PC-9 (cell line): ENCODE measurements around the gene CIAPIN1. TPM values are rescaled to one million over a fixed set of nuclear protein-coding genes. Genes with fewer than 3 reads are reported as not detected.

Experiments used
- BruUV-seq: library from RNA; stranded (reverse); fragments of 400-500 nt; replicated peaks from 2 replicates; lab custom pipeline; 2021; lab: Mats Ljungman, UMichigan
- CTCF ChIA-PET: fragments of 300-600 bp; sonication (Branson Sonifier 250); formaldehyde crosslinking; loops from one replicate; lab custom pipeline; 2022; ENCODE audit warnings: antibody characterized with exemption; lab: Charles Lee
- POLR2A ChIA-PET: fragments of 300-600 bp; sonication (Branson Sonifier 250); formaldehyde crosslinking; loops from one replicate; lab custom pipeline; 2022; ENCODE audit warnings: antibody characterized with exemption; ENCODE audit not compliant: unreplicated experiment; lab: Charles Lee
- DNase-seq, 2 experiments: peaks; one replicate each; pipeline versions ENCODE4 v3.0.0 to v3.0.0-alpha.2; 2015 to 2022; ENCODE audit warnings: mixed read lengths in 1 of 2
- H2AFZ ChIP-seq: fragments of 200-600 bp; sonication (generic); 2 replicates; pipeline ENCODE4 v1.8.1; 2017; ENCODE audit warnings: antibody characterized with exemption
- H3F3A ChIP-seq: fragments of 200-600 bp; sonication (generic); 2 replicates; pipeline ENCODE4 v1.8.1; 2017; ENCODE audit warnings: antibody characterized with exemption, mild to moderate bottlenecking, low read depth; ENCODE audit not compliant: insufficient read depth
- H3K27ac ChIP-seq: fragments of 200-600 bp; sonication (generic); 2 replicates; pipeline ENCODE4 v1.6.1; 2016; ENCODE audit warnings: mixed run types
- H3K27me3 ChIP-seq: fragments of 200-600 bp; sonication (generic); 2 replicates; pipeline ENCODE4 v1.6.1; 2016; ENCODE audit warnings: low read depth, mixed run types; ENCODE audit not compliant: insufficient read depth
- H3K36me3 ChIP-seq: fragments of 200-600 bp; sonication (generic); 2 replicates; pipeline ENCODE4 v1.6.1; 2016; ENCODE audit warnings: low read depth, mixed run types
- H3K4me1 ChIP-seq: fragments of 200-600 bp; sonication (generic); replicated peaks from 2 replicates; pipeline ENCODE4 v1.6.1; 2016; ENCODE audit warnings: mixed run types; ENCODE audit not compliant: insufficient read depth
- H3K4me2 ChIP-seq: fragments of 200-600 bp; sonication (generic); 2 replicates; pipeline ENCODE4 v1.6.1; 2017; ENCODE audit warnings: mixed run types
- H3K4me3 ChIP-seq: fragments of 200-600 bp; sonication (generic); 2 replicates; pipeline ENCODE4 v1.6.1; 2016; ENCODE audit warnings: mixed run types
- H3K79me2 ChIP-seq: fragments of 200-600 bp; sonication (generic); 2 replicates; pipeline ENCODE4 v1.6.1; 2017; ENCODE audit warnings: low read depth, mixed run types
- H3K9me2 ChIP-seq: fragments of 200-600 bp; sonication (generic); 2 replicates; pipeline ENCODE4 v1.8.1; 2017; ENCODE audit warnings: mild to moderate bottlenecking; ENCODE audit not compliant: insufficient read depth
- H3K9me3 ChIP-seq: fragments of 200-600 bp; sonication (generic); 2 replicates; pipeline ENCODE4 v1.8.1; 2016; ENCODE audit warnings: low read depth; ENCODE audit not compliant: insufficient read depth
- H4K20me1 ChIP-seq: fragments of 200-600 bp; sonication (generic); 2 replicates; pipeline ENCODE4 v1.8.1; 2017; ENCODE audit not compliant: insufficient read depth
- CTCF ChIP-seq: fragments of 200-600 bp; sonication (generic); conservative IDR thresholded peaks from 2 replicates; pipeline ENCODE4 v1.6.1; 2017; ENCODE audit warnings: mixed run types, antibody characterized with exemption, mild to moderate bottlenecking, moderate library complexity
- EZH2 ChIP-seq: fragments of 200-600 bp; sonication (generic); IDR thresholded peaks from 2 replicates; pipeline ENCODE4 v1.8.0; 2017; ENCODE audit warnings: antibody characterized with exemption, low read depth
- intact Hi-C: fragments of 100-400 bp; cut with micrococcal nuclease; formaldehyde crosslinking; loops from one replicate; pipeline ENCODE4 v1.10.0; 2022; ENCODE audit not compliant: unreplicated experiment
- total RNA-seq: library from RNA; stranded (reverse); gene quantifications from 2 replicates; pipeline ENCODE4 v1.2.3, GENCODE V29; 2021

Gene CIAPIN1
- total RNA-seq, 1 experiment from 2014 or later, result 51.4 TPM

- Histone ChIP-seq H3F3A (no peaks in the 10 kb centered on the region), H2AFZ (no peak overlapping the region), H3K4me1 (no peaks in the 10 kb centered on the region), H4K20me1 (no peaks in the 10 kb centered on the region), H3K27ac (no peak overlapping the region), H3K79me2 (no peaks in the 10 kb centered on the region), H3K36me3 (no peaks in the 10 kb centered on the region), H3K4me2 (no peak overlapping the region), H3K9me2 (no peaks in the 10 kb centered on the region), H3K9me3 (no peaks in the 10 kb centered on the region), H3K4me3 (no peak overlapping the region), H3K27me3 (no peaks in the 10 kb centered on the region)
- no peak for DNase-seq
- POLR2A ChIA-PET, result interaction anchor here (0.6 kb wide), 2 partner anchors 16 to 36 kb away, joined by 3 read pairs; partner anchors contain the start of genes CIAPIN1 and COQ9
- intact Hi-C loops, result no loop called here
- TF ChIP-seq EZH2 (no peak), CTCF (no peak)
- BruUV-seq, result no TSS peak
- CTCF ChIA-PET, result no interaction called here
These were observed 35.8 kb upstream of the CIAPIN1 start for GRCh38 chr16:57482845-57483545.

DNA sequence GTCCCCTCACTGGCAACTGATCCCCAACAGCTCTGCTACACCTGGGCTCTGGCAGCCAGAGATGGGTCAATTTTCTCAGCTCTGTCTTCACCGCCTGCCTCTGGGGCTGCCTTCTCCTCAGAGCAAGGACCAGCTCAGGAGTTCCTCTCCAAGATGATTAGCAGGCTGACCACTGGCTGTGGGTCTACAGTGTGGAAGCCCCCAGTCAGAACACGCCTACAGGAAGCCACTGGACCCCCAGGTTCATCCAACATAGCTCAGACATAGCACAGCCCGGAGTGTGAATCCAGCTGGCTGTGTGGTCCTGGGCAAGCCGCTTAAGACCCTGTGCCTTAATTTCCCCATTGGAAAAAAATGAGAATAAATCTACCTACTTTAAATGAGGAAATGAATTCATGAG lies 34.2 kb upstream of the CIAPIN1 start:
- H3K27ac ChIP-seq, result no peak overlapping the region
- H4K20me1 ChIP-seq, result no peaks in the 10 kb centered on the region
- no peaks in the 10 kb centered on the region for H3K4me1 ChIP-seq
- intact Hi-C loops, result no loop called here
- H3K27me3 ChIP-seq, result no peaks in the 10 kb centered on the region
- CTCF ChIA-PET, result interaction anchor here (0.6 kb wide), 1 partner anchor 37 kb away, joined by 3 read pairs; no protein-coding TSS in a partner anchor
- H3K4me3 ChIP-seq, result no peak overlapping the region
- POLR2A ChIA-PET, result no interaction called here
- no peak for DNase-seq
- no peak overlapping the region for H3K4me2 ChIP-seq
- H2AFZ ChIP-seq, result no peak overlapping the region
- H3K9me2 ChIP-seq, result no peaks in the 10 kb centered on the region
- no peak for TF ChIP-seq EZH2
- TF ChIP-seq CTCF, result no peak
- no peaks in the 10 kb centered on the region for H3K36me3 ChIP-seq
- H3F3A ChIP-seq, result no peaks in the 10 kb centered on the region
- no peaks in the 10 kb centered on the region for H3K9me3 ChIP-seq
- no TSS peak for BruUV-seq
- no peaks in the 10 kb centered on the region for H3K79me2 ChIP-seq

GRCh38 chr16:57480754-57481230 lies 33.6 kb upstream of the CIAPIN1 start:
- no peak for DNase-seq
- no peaks in the 10 kb centered on the region for H3K9me3 ChIP-seq
- H3K36me3 ChIP-seq, result no peaks in the 10 kb centered on the region
- H3K27me3 ChIP-seq, result no peaks in the 10 kb centered on the region
- CTCF ChIA-PET, result no interaction called here
- no TSS peak for BruUV-seq
- intact Hi-C loops, result no loop called here
- no peaks in the 10 kb centered on the region for H4K20me1 ChIP-seq
- H3F3A ChIP-seq, result no peaks in the 10 kb centered on the region
- POLR2A ChIA-PET, result interaction anchor here (0.6 kb wide), 1 partner anchor 295 kb away, joined by 13 read pairs; the partner anchor contains the start of genes PSME3IP1 and RSPRY1
- H3K9me2 ChIP-seq, result no peaks in the 10 kb centered on the region
- H3K79me2 ChIP-seq, result no peaks in the 10 kb centered on the region
- no peak overlapping the region for H3K4me2 ChIP-seq
- no peak overlapping the region for H3K27ac ChIP-seq
- H3K4me3 ChIP-seq, result no peak overlapping the region
- H3K4me1 ChIP-seq, result no peaks in the 10 kb centered on the region
- TF ChIP-seq EZH2 (no peak), CTCF (no peak)
- no peak overlapping the region for H2AFZ ChIP-seq
